ENCODE measurements around the gene ELL2. TPM values are rescaled to one million over a fixed set of nuclear protein-coding genes. Genes with fewer than 3 reads are reported as not detected.

The ELL2 gene
- polyA plus RNA-seq, 3 donors, result 3.1 to 8.1 (median 5.8) TPM

- H3K27me3 ChIP-seq (ENCODE audit: control insufficient read depth in 2 of 2, insufficient read depth in 2 of 2, low read length in 2 of 2), result no peaks in the 10 kb centered on the region
- Mint-ChIP-seq H3K36me3 (no peaks in the 10 kb centered on the region), H3K4me1 (peaks cover 10% of the 10 kb centered on the region), H3K9me3 (peaks cover 0 to 8% (median 2%) of the 10 kb centered on the region in 7 donors), H3K27ac (peak overlapping the region in 3 of 7 donors; percentile 21 to 89 (median 42)), H3K4me3 (no peak overlapping the region), H3K27me3 (ENCODE audit: low read depth in 3 of 3) (peaks cover 0 to 2% (median 1%) of the 10 kb centered on the region in 3 donors)
- H3K9me3 ChIP-seq (replicated peaks in 1 of 2; ENCODE audit: control insufficient read depth in 1 of 2, insufficient read depth in 1 of 2, low read length in 2 of 2), result no peaks in the 10 kb centered on the region
- no peaks in the 10 kb centered on the region for H4K20me1 ChIP-seq (ENCODE audit: insufficient read depth, low read length)
- intact Hi-C loops (cut with micrococcal nuclease), result loop anchor here in 1 of 2 donors (10.0 kb wide), 1 partner anchor 294 kb away; no protein-coding TSS in a partner anchor
- no peak overlapping the region for H3K9ac ChIP-seq (ENCODE audit: insufficient read depth, low read length, poor library complexity, severe bottlenecking)
- no peak overlapping the region for H3K4me2 ChIP-seq (replicated peaks; ENCODE audit: extremely low read depth, low read length, poor library complexity, severe bottlenecking)
- no peak for DNase-seq
- WGBS (ENCODE audit: insufficient coverage), result 80% methylated on average over 1 of the region's 5 CpGs
- H2AFZ ChIP-seq (ENCODE audit: insufficient read depth, low read depth, low read length, poor library complexity, severe bottlenecking), result no peak overlapping the region
- no peaks in the 10 kb centered on the region for H3K36me3 ChIP-seq (replicated peaks in 1 of 2; ENCODE audit: control insufficient read depth in 1 of 2, insufficient read depth in 2 of 2, low read length in 2 of 2)
- H3K79me2 ChIP-seq (ENCODE audit: insufficient read depth, low read length), result no peaks in the 10 kb centered on the region
- no peak overlapping the region for H3K4me3 ChIP-seq (replicated peaks in 1 of 3; ENCODE audit: low read depth in 2 of 3, low read length in 3 of 3)
- H3K4me1 ChIP-seq (ENCODE audit: control insufficient read depth in 1 of 2, insufficient read depth in 2 of 2, low read length in 2 of 2), result no peaks in the 10 kb centered on the region
- no peak overlapping the region for H3K27ac ChIP-seq (ENCODE audit: low read depth in 1 of 2, low read length in 2 of 2)
- no peak for TF ChIP-seq CTCF (IDR thresholded peaks at IDR 0.05)
Observed at GRCh38 chr5:95850391-95850894, 111.2 kb downstream of the ELL2 start.

DNA sequence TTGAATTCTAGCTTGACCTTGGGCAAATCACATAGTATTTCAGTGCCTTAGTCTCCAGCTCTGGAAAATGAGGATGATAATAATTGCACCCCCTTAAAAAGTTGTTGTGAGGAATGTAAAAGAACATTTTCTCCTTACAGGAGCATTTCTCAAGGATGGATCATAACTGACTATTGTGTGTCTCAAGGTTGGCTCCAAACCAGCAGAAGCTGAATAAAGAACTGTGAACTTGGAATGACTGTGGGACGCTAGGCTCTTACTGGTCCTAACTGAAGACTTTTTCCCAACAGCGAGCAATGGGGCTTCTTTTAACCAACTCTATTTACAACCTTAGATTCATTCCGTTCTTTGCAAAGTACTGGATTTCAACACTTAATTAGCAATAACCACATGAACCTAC is 113.0 kb downstream of the ELL2 start:
- intact Hi-C loops (cut with micrococcal nuclease), result loop anchor here (5.0 kb wide), 3 partner anchors 181 to 291 kb away; partner anchors contain the start of genes RFESD (in 2 of the 2) and ARSK (in 1 of the 2)
- Histone ChIP-seq H3K79me2 (ENCODE audit: insufficient read depth, low read length) (no peaks in the 10 kb centered on the region), H3K4me3 (replicated peaks in 1 of 3; ENCODE audit: low read depth in 2 of 3, low read length in 3 of 3) (no peak overlapping the region), H3K27me3 (ENCODE audit: control insufficient read depth in 2 of 2, insufficient read depth in 2 of 2, low read length in 2 of 2) (no peaks in the 10 kb centered on the region), H3K4me2 (replicated peaks; ENCODE audit: extremely low read depth, low read length, poor library complexity, severe bottlenecking) (no peak overlapping the region), H3K9me3 (replicated peaks in 1 of 2; ENCODE audit: control insufficient read depth in 1 of 2, insufficient read depth in 1 of 2, low read length in 2 of 2) (no peaks in the 10 kb centered on the region), H3K36me3 (replicated peaks in 1 of 2; ENCODE audit: control insufficient read depth in 1 of 2, insufficient read depth in 2 of 2, low read length in 2 of 2) (no peaks in the 10 kb centered on the region), H3K9ac (ENCODE audit: insufficient read depth, low read length, poor library complexity, severe bottlenecking) (no peak overlapping the region), H3K4me1 (ENCODE audit: control insufficient read depth in 1 of 2, insufficient read depth in 2 of 2, low read length in 2 of 2) (peaks cover 6 to 8% of the 10 kb centered on the region in 2 donors), H4K20me1 (ENCODE audit: insufficient read depth, low read length) (no peaks in the 10 kb centered on the region), H2AFZ (ENCODE audit: insufficient read depth, low read depth, low read length, poor library complexity, severe bottlenecking) (no peak overlapping the region), H3K27ac (ENCODE audit: low read depth in 1 of 2, low read length in 2 of 2) (no peak overlapping the region)
- H3K36me3 Mint-ChIP-seq, result no peaks in the 10 kb centered on the region
- no peak for DNase-seq
- H3K4me3 Mint-ChIP-seq, result no peak overlapping the region
- WGBS (ENCODE audit: insufficient coverage), result 100% methylated on average over 2 of the region's 3 CpGs
- peaks cover 20% of the 10 kb centered on the region for H3K4me1 Mint-ChIP-seq
- no peak for TF ChIP-seq CTCF (IDR thresholded peaks at IDR 0.05)
- peaks cover 0 to 8% (median 2%) of the 10 kb centered on the region in 7 donors for H3K9me3 Mint-ChIP-seq
- peaks cover 0 to 1% (median 0%) of the 10 kb centered on the region in 3 donors for H3K27me3 Mint-ChIP-seq (ENCODE audit: low read depth in 3 of 3)
- H3K27ac Mint-ChIP-seq, result no peak overlapping the region
